OCI-LY3 (cell line): ENCODE data around the gene RBFOX1.

Experiments
- H2AFZ ChIP-seq: fragments of 200-600, 300-600 bp; shearing (Covaris generic); 2 replicates; pipeline ENCODE4 v1.6.0; 2014; ENCODE audit warnings: antibody characterized with exemption, low read depth, low read length
- H3K27ac ChIP-seq: fragments of 200-600, 300-600 bp; sonication (generic); 2 replicates; pipeline ENCODE4 v1.5.1; 2014; ENCODE audit warnings: mild to moderate bottlenecking, low read length, moderate library complexity, mixed read lengths
- H3K27me3 ChIP-seq: fragments of 200-600, 300-600 bp; sonication (generic); 2 replicates; pipeline ENCODE4 v1.6.1; 2014; ENCODE audit warnings: low read depth, low read length, mixed read lengths
- H3K36me3 ChIP-seq: fragments of 200-600, 300-600 bp; sonication (generic); replicated peaks from 2 replicates; pipeline ENCODE3; 2014; ENCODE audit warnings: low read depth, low read length, mixed read lengths
- H3K4me1 ChIP-seq: fragments of 300-600, 200-600 bp; sonication (generic); 2 replicates; pipeline ENCODE4 v1.6.1; 2014; ENCODE audit warnings: low read length, mixed read lengths
- H3K4me2 ChIP-seq: fragments of 200-600, 300-600 bp; sonication (generic); 2 replicates; pipeline ENCODE4 v1.6.1; 2014; ENCODE audit warnings: low read length, mixed read lengths
- H3K4me3 ChIP-seq: fragments of 300-600, 200-600 bp; sonication (generic); 2 replicates; pipeline ENCODE4 v1.5.1; 2014; ENCODE audit warnings: antibody characterized with exemption, mild to moderate bottlenecking, low read length, moderate library complexity
- H3K79me2 ChIP-seq: fragments of 300-600, 200-600 bp; shearing (Covaris generic); 2 replicates; pipeline ENCODE4 v1.6.1; 2014; ENCODE audit warnings: mild to moderate bottlenecking, low read length, mixed read lengths
- H3K9ac ChIP-seq: fragments of 300-600, 200-600 bp; shearing (Covaris generic); 2 replicates; pipeline ENCODE4 v1.6.0; 2014; ENCODE audit warnings: mild to moderate bottlenecking, low read length, moderate library complexity
- H3K9me3 ChIP-seq: fragments of 200-600, 300-600 bp; shearing (Covaris generic); 2 replicates; pipeline ENCODE4 v1.6.1; 2014; ENCODE audit warnings: low read length, mixed read lengths; ENCODE audit not compliant: insufficient read depth
- H4K20me1 ChIP-seq: fragments of 200-600, 300-600 bp; sonication (generic); 2 replicates; pipeline ENCODE4 v1.6.1; 2016; ENCODE audit warnings: low read length, mixed read lengths; ENCODE audit not compliant: insufficient read depth
- CTCF ChIP-seq: fragments of 200-600, 300-600 bp; sonication (generic); IDR thresholded peaks from 2 replicates; pipeline ENCODE4 v1.5.1; 2014; ENCODE audit warnings: antibody characterized with exemption, low read length, low read depth
- EZH2phosphoT487 ChIP-seq: fragments of 200-600 bp; shearing (Covaris generic); IDR thresholded peaks from 2 replicates; pipeline ENCODE4 v1.6.1; 2018; ENCODE audit warnings: antibody characterized with exemption, mixed run types, low read depth

RBFOX1 gene

GRCh38 chr16:7705885-7706284 is 373.2 kb downstream of the RBFOX1 start:
- Histone ChIP-seq H3K79me2 (no peaks in the 10 kb centered on the region), H3K4me1 (peaks cover 6% of the 10 kb centered on the region), H4K20me1 (no peaks in the 10 kb centered on the region), H3K36me3 (no peaks in the 10 kb centered on the region), H3K27me3 (peaks cover 7% of the 10 kb centered on the region; the same call in 1 of the 2 replicates), H3K27ac (no peak overlapping the region), H3K9me3 (no peaks in the 10 kb centered on the region), H2AFZ (no peak overlapping the region), H3K9ac (no peak overlapping the region), H3K4me2 (no peak overlapping the region), H3K4me3 (no peak overlapping the region)
- TF ChIP-seq CTCF (no peak), EZH2phosphoT487 (no peak)

- Histone ChIP-seq H3K79me2 (no peaks in the 10 kb centered on the region), H3K4me2 (no peak overlapping the region), H3K9ac (no peak overlapping the region), H3K4me1 (no peaks in the 10 kb centered on the region), H2AFZ (no peak overlapping the region), H3K27me3 (no peaks in the 10 kb centered on the region), H3K9me3 (no peaks in the 10 kb centered on the region), H3K36me3 (no peaks in the 10 kb centered on the region), H3K4me3 (no peak overlapping the region), H3K27ac (no peak overlapping the region), H4K20me1 (no peaks in the 10 kb centered on the region)
- TF ChIP-seq EZH2phosphoT487 (no peak), CTCF (no peak)
These were observed 376.5 kb downstream of the RBFOX1 start for GRCh38 chr16:7709186-7709585.

GRCh38 chr16:7713244-7713643 is 380.6 kb downstream of the RBFOX1 start:
- Histone ChIP-seq H4K20me1 (no peaks in the 10 kb centered on the region), H3K79me2 (no peaks in the 10 kb centered on the region), H2AFZ (no peak overlapping the region), H3K9ac (no peak overlapping the region), H3K36me3 (no peaks in the 10 kb centered on the region), H3K27ac (no peak overlapping the region), H3K27me3 (no peaks in the 10 kb centered on the region), H3K4me2 (no peak overlapping the region), H3K9me3 (no peaks in the 10 kb centered on the region), H3K4me3 (no peak overlapping the region), H3K4me1 (peaks cover 20% of the 10 kb centered on the region)
- TF ChIP-seq CTCF (no peak), EZH2phosphoT487 (no peak)

GRCh38 chr16:7714775-7715174 is 382.1 kb downstream of the RBFOX1 start:
- Histone ChIP-seq H4K20me1 (no peaks in the 10 kb centered on the region), H2AFZ (no peak overlapping the region), H3K4me3 (no peak overlapping the region), H3K27me3 (no peaks in the 10 kb centered on the region), H3K36me3 (no peaks in the 10 kb centered on the region), H3K4me2 (no peak overlapping the region), H3K4me1 (peaks cover 28% of the 10 kb centered on the region), H3K9ac (no peak overlapping the region), H3K27ac (no peak overlapping the region), H3K9me3 (no peaks in the 10 kb centered on the region), H3K79me2 (no peaks in the 10 kb centered on the region)
- no peak for TF ChIP-seq EZH2phosphoT487
